ENCODE results near the gene TSPYL6. TPM values are rescaled to one million over a fixed set of nuclear protein-coding genes. Genes with fewer than 3 reads are reported as not detected.

TSPYL6 gene
- total and polyA plus RNA-seq, 2 of the 4 experiments (the other 2 are of a cell fraction) = not detected

DNA sequence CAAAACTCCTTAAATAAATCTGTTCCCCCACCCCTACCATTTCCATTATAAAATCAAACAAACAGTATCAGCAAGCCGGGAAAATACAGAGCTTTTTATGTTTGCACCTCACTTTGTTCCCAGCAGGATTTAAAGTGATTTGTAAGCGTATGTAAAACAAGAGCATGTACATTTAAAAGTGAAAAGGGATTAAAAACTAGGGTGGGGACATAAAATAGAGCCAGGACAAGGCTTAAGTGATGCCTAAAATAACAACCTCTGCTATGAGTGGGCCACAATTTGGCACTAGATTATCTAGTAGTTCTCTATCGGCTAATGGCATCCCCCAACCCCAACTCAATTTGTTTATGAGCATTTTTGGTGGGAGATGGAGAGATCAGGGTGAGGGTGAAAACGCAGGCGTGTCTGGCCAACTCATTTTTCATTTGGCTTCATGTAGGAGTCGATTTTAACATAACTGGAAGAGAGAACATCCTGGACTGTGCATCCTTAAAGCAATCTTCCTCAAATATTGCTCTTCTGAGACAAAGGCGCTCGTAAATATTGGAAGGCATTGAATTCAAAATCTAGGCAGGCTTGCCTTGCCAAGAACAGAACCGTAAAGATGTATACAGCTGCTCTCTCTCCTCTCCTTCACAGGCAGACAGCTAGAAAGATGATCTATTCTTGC is 34.5 kb upstream of the TSPYL6 start:
- Histone ChIP-seq H3K27me3 (ENCODE audit: control insufficient read depth, insufficient read depth, low read length) (peaks cover 3% of the 10 kb centered on the region; the same call in 1 of the 2 replicates), H2AK5ac (ENCODE audit: low read depth, low read length) (no peak overlapping the region), H4K91ac (ENCODE audit: insufficient read depth, low read depth, low read length) (no peak overlapping the region), H4K20me1 (ENCODE audit: insufficient read depth, low read length) (no peaks in the 10 kb centered on the region), H2AK9ac (replicated peaks; ENCODE audit: low read depth, low read length, poor library complexity) (no peak overlapping the region), H4K8ac (ENCODE audit: low read depth in 2 of 2, low read length in 2 of 2) (no peak overlapping the region), H2BK5ac (ENCODE audit: low read depth, low read length, poor library complexity, severe bottlenecking) (no peak overlapping the region), H3K36me3 (ENCODE audit: control insufficient read depth, insufficient read depth, low read length) (no peaks in the 10 kb centered on the region), H4K5ac (ENCODE audit: low read depth, low read length) (no peak overlapping the region), H3K4ac (ENCODE audit: low read depth, low read length) (no peak overlapping the region), H3K9me1 (ENCODE audit: insufficient read depth, low read length) (no peaks in the 10 kb centered on the region), H2AFZ (replicated peaks; ENCODE audit: low read length, poor library complexity) (no peak overlapping the region), H3K27ac (ENCODE audit: insufficient read depth, low read length) (no peak overlapping the region), H3K4me1 (ENCODE audit: control insufficient read depth, insufficient read depth, low read length) (no peaks in the 10 kb centered on the region), H3K14ac (replicated peaks; ENCODE audit: low read depth, low read length) (no peak overlapping the region), H3K4me2 (ENCODE audit: low read depth, low read length) (no peak overlapping the region), H2BK15ac (ENCODE audit: low read depth, low read length) (no peak overlapping the region), H3K23ac (ENCODE audit: low read depth, low read length) (no peak overlapping the region), H2BK120ac (ENCODE audit: low read depth, low read length) (no peak overlapping the region), H3K79me1 (ENCODE audit: low read depth in 1 of 2, low read length in 2 of 2) (no peaks in the 10 kb centered on the region), H3K4me3 (ENCODE audit: insufficient read depth, low read depth, low read length) (no peak overlapping the region), H3K9me3 (ENCODE audit: control insufficient read depth, insufficient read depth, low read length) (no peaks in the 10 kb centered on the region), H2BK20ac (ENCODE audit: low read depth, low read length) (no peak overlapping the region), H3K18ac (ENCODE audit: low read depth, low read length) (no peak overlapping the region), H3K56ac (ENCODE audit: extremely low read depth, insufficient read depth, low read length) (no peak overlapping the region), H3K9ac (ENCODE audit: low read depth, low read length) (no peak overlapping the region)
- CTCF ChIA-PET = no interaction called here
- WGBS, 2 experiments (ENCODE audit: extremely low coverage in 2 of 2, insufficient read length in 1 of 2) = 67% methylated on average over 1 of the region's 9 CpGs; no CpG with 5 or more reads in 1 of the 2 experiments
- dilution Hi-C loops (cut with HindIII; ENCODE audit: low sequenced_read_pairs, unreplicated experiment) (no loop called here), intact Hi-C loops (cut with micrococcal nuclease) (no loop called here), in situ Hi-C loops (cut with MboI; ENCODE audit: low sequenced_read_pairs) (no loop called here)
- ATAC-seq (ENCODE audit: low read depth) (no peak), DNase-seq (no peak)
- no TSS peak for BruUV-seq (replicated peaks)
- POLR2A ChIA-PET (ENCODE audit: unreplicated experiment) = no interaction called here
- TF ChIP-seq, protein P1, sequence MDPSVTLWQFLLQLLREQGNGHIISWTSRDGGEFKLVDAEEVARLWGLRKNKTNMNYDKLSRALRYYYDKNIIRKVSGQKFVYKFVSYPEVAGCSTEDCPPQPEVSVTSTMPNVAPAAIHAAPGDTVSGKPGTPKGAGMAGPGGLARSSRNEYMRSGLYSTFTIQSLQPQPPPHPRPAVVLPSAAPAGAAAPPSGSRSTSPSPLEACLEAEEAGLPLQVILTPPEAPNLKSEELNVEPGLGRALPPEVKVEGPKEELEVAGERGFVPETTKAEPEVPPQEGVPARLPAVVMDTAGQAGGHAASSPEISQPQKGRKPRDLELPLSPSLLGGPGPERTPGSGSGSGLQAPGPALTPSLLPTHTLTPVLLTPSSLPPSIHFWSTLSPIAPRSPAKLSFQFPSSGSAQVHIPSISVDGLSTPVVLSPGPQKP (IDR thresholded peaks at IDR 0.05; ENCODE audit: borderline replicate concordance, low read depth, low read length) = no peak
- TF ChIP-seq RAD21 (IDR thresholded peaks at IDR 0.05; ENCODE audit: low read length) = no peak
- TF ChIP-seq, protein P2, sequence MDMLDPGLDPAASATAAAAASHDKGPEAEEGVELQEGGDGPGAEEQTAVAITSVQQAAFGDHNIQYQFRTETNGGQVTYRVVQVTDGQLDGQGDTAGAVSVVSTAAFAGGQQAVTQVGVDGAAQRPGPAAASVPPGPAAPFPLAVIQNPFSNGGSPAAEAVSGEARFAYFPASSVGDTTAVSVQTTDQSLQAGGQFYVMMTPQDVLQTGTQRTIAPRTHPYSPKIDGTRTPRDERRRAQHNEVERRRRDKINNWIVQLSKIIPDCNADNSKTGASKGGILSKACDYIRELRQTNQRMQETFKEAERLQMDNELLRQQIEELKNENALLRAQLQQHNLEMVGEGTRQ (IDR thresholded peaks at IDR 0.05; ENCODE audit: low read depth, low read length) = no peak
- TF ChIP-seq POLR2A (IDR thresholded peaks at IDR 0.05; ENCODE audit: low read depth, low read length) = no peak
- no peak for TF ChIP-seq SMC3 (IDR thresholded peaks at IDR 0.05; ENCODE audit: low read depth, low read length)
- TF ChIP-seq NFE2L2 (IDR thresholded peaks at IDR 0.05; ENCODE audit: low read depth, low read length) = no peak
- no peak for TF ChIP-seq CTCF (conservative IDR thresholded peaks at IDR 0.05; ENCODE audit: low read depth, low read length)
- TF ChIP-seq CHD1 (IDR thresholded peaks at IDR 0.05; ENCODE audit: low read depth, low read length) = no peak
- no peak for TF ChIP-seq RFX5 (IDR thresholded peaks at IDR 0.05; ENCODE audit: low read depth, low read length)
- no peak for TF ChIP-seq MAZ (IDR thresholded peaks at IDR 0.05; ENCODE audit: borderline replicate concordance, low read depth, low read length)
- no peak for TF ChIP-seq MAFK (IDR thresholded peaks at IDR 0.05; ENCODE audit: low read depth, low read length)

All from IMR-90 (cell line).